ENCODE measurements around the gene MED15. TPM values are rescaled to one million over a fixed set of nuclear protein-coding genes. Genes with fewer than 3 reads are reported as not detected.
"Not testable (repeated sequence)": the region's sequence is repeated elsewhere in the genome, so short reads cannot be mapped to it uniquely, and the experiment has no call there.

Gene MED15
- polyA plus RNA-seq, 4 donors = 49.4 to 106 (median 76.6) TPM

DNA sequence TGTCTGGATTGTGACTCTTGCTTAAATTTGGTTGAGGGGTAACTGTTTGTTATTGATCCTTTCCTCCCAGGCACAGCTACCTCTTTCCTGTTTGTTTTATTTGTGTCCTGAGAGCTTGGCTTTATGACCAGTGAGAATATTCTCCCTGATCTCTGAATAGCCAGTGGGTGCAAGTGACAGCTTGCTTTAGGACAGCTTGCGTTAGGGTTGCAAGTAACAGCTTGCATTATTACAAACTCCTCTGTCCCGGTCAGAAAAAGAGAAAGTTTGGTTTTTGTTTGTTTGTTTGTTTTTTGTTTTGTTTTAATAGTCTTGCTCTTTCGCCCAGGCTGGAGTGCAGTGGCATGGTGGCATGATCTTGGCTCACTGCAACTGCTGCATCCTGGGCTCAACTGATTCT is 8.5 kb upstream of the MED15 start:
- H3K27ac ChIP-seq (ENCODE audit: low read depth in 1 of 3, low read length in 2 of 3) = no peak overlapping the region
- H3K4me3 ChIP-seq (ENCODE audit: low read depth in 1 of 3, low read length in 3 of 3) = no peak overlapping the region
- DNase-seq = no peak
- FAIRE-seq = no peak
- H3K4me1 ChIP-seq (ENCODE audit: control insufficient read depth in 3 of 3, insufficient read depth in 2 of 3, low read depth in 1 of 3, low read length in 2 of 3) = peaks cover 2 to 8% (median 7%) of the 10 kb centered on the region in 3 donors
- no peaks in the 10 kb centered on the region for H3K27me3 ChIP-seq (ENCODE audit: control insufficient read depth in 3 of 3, insufficient read depth in 3 of 3, low read length in 3 of 3)
- peaks cover 0 to 27% (median 4%) of the 10 kb centered on the region in 3 donors for H3K36me3 ChIP-seq (ENCODE audit: control insufficient read depth in 3 of 3, insufficient read depth in 2 of 3, low read depth in 1 of 3, low read length in 3 of 3)
- H3K9me3 ChIP-seq (ENCODE audit: control insufficient read depth in 2 of 2, insufficient read depth in 1 of 2, low read depth in 1 of 2, low read length in 1 of 2) = no peaks in the 10 kb centered on the region
- WGBS, 3 donors = 49 to 55% (median 52%) methylated on average over 3 of the region's 3 CpGs

DNA sequence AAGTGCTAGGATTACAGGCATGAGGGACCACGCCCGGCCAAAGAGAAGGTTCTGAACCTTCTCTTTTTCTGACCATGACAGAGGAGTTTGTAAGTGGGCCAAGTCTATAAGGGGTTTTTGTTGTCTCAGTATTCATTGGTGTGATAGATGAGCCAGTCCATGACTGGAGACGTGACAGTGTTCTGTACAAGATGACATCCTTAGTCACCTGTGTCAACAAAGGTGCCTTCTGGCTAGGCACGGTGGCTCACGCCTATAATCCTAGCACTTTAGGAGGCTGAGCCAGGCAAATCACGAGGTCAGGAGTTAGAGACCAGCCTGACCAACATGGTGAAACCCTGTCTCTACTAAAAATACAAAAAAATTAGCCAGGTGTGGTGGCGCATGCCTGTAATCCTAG is 7.6 kb upstream of the MED15 start:
- DNase-seq = peak in 1 of 2 donors; percentile 19
- peaks cover 2 to 10% (median 7%) of the 10 kb centered on the region in 3 donors for H3K4me1 ChIP-seq (ENCODE audit: control insufficient read depth in 3 of 3, insufficient read depth in 2 of 3, low read depth in 1 of 3, low read length in 2 of 3)

DNA sequence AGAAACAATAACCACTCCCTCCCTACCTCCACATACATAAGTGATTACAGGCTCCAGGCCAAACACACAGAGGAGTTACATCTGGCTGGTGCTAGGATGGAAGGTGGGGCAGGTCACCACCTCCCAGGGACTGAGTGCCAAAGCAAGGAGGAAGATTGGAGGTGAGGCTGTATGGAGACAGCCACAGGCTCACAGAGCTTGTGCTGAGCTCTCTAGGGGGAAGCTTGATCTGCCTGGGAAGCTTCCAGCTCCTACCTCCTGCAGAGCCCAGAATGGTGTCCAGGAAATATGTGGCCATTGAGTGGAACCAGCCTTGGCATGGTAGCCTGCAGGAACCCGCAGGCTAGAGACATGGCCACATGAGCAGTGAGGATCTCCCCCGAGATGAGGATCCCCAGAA is 3.6 kb upstream of the MED15 start:
- WGBS, 3 donors = 75 to 95% (median 85%) methylated on average over 2 of the region's 2 CpGs
- Histone ChIP-seq H3K9me3 (ENCODE audit: control insufficient read depth in 2 of 2, insufficient read depth in 1 of 2, low read depth in 1 of 2, low read length in 1 of 2) (no peaks in the 10 kb centered on the region), H3K27ac (ENCODE audit: low read depth in 1 of 3, low read length in 2 of 3) (peak overlapping the region in 2 of 3 donors; percentile 29 to 53), H3K36me3 (ENCODE audit: control insufficient read depth in 3 of 3, insufficient read depth in 2 of 3, low read depth in 1 of 3, low read length in 3 of 3) (peaks cover 0 to 24% (median 4%) of the 10 kb centered on the region in 3 donors), H3K4me1 (ENCODE audit: control insufficient read depth in 3 of 3, insufficient read depth in 2 of 3, low read depth in 1 of 3, low read length in 2 of 3) (peaks cover 0 to 15% (median 8%) of the 10 kb centered on the region in 3 donors), H3K4me3 (ENCODE audit: low read depth in 1 of 3, low read length in 3 of 3) (no peak overlapping the region), H3K27me3 (ENCODE audit: control insufficient read depth in 3 of 3, insufficient read depth in 3 of 3, low read length in 3 of 3) (no peaks in the 10 kb centered on the region)
- no peak for FAIRE-seq
- peak in 1 of 2 donors; percentile 85 for DNase-seq

More for the DNA sequence above, 7.6 kb upstream of the MED15 start:
- Histone ChIP-seq H3K4me3 (ENCODE audit: low read depth in 1 of 3, low read length in 3 of 3) (no peak overlapping the region), H3K9me3 (ENCODE audit: control insufficient read depth in 2 of 2, insufficient read depth in 1 of 2, low read depth in 1 of 2, low read length in 1 of 2) (no peaks in the 10 kb centered on the region), H3K27me3 (ENCODE audit: control insufficient read depth in 3 of 3, insufficient read depth in 3 of 3, low read length in 3 of 3) (no peaks in the 10 kb centered on the region), H3K36me3 (ENCODE audit: control insufficient read depth in 3 of 3, insufficient read depth in 2 of 3, low read depth in 1 of 3, low read length in 3 of 3) (peaks cover 0 to 29% (median 4%) of the 10 kb centered on the region in 3 donors), H3K27ac (ENCODE audit: low read depth in 1 of 3, low read length in 2 of 3) (no peak overlapping the region)
- FAIRE-seq = no peak
- WGBS, 3 donors = 62 to 83% (median 79%) methylated on average over 7 of the region's 7 CpGs

DNA sequence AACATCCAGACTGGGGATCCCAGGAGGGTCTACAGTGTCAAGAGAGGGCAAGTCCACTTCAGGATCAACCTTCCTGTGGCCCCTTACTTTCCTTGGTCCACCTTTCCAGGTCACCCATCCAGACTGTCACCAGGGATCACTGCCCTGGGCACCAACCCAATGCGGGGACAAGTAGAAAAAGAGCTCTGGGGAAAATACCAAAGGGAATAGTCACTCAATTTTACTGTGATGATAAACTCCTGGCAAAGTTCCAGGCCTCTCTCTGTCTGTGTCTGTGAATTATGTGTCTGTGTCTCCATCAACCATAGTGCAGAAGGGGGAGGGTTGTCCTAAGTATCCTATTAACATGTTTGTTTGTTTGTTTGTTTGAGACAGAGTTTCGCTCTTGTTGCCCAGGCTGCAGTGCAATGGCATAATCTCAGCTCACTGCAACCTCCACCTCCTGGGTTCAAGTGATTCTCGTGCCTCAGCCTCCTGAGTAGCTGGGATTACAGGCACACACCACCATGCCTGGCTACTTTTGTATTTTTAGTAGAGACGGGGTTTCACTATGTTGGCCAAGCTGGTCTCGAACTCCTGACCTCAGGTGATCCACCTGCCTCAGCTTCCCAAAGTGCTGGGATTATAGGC is 3.0 kb upstream of the MED15 start:
- H3K27me3 ChIP-seq (ENCODE audit: control insufficient read depth in 3 of 3, insufficient read depth in 3 of 3, low read length in 3 of 3); H3K9me3 ChIP-seq (ENCODE audit: control insufficient read depth in 2 of 2, insufficient read depth in 1 of 2, low read depth in 1 of 2, low read length in 1 of 2); FAIRE-seq; H3K4me3 ChIP-seq (ENCODE audit: low read depth in 1 of 3, low read length in 3 of 3): not testable (repeated sequence)
- peak overlapping the region in 2 of 3 donors; percentile 29 to 53 for H3K27ac ChIP-seq (ENCODE audit: low read depth in 1 of 3, low read length in 2 of 3)
- peak; percentile 73 to 80 for DNase-seq
- H3K36me3 ChIP-seq (ENCODE audit: control insufficient read depth in 3 of 3, insufficient read depth in 2 of 3, low read depth in 1 of 3, low read length in 3 of 3) = peaks cover 0 to 23% (median 4%) of the 10 kb centered on the region in 3 donors
- peaks cover 0 to 21% (median 8%) of the 10 kb centered on the region in 3 donors for H3K4me1 ChIP-seq (ENCODE audit: control insufficient read depth in 3 of 3, insufficient read depth in 2 of 3, low read depth in 1 of 3, low read length in 2 of 3)
- WGBS, 3 donors = 72 to 81% (median 75%) methylated on average over 5 of the region's 5 CpGs

DNA sequence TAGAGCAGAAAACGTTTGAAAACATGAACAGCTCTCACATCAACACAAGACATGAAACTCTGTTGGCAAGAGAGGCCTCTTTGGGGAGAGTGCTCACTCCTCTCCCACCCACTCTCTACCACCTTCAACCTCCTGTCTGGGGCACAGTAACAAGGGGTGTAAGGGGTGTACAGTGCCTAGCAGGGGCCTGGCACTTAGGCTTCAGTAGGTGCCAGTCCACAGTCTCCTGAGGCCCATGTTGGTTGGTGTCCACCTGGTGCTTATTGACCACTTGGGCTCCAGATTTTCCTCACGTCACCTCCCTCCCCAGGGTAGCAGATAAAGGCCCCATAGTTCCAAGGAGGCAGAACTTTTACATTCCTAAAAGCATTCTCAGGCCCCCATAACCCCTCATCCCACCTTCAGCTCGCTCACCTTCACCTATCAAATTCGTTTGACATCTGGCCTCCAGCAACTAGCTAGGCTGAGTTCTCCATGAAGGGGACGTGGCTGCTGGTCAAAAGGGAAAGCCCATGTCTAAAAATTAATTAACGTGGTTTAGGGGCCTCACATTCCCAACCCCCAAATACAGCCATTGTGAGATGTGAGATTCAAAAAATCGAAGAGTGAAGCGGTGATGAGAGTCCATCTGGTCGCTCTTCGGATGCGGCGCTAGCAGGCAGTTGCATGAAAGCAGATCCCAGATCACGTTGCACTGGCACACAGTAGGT is 712 bp upstream of the MED15 start:
- Histone ChIP-seq H3K27me3 (ENCODE audit: control insufficient read depth in 3 of 3, insufficient read depth in 3 of 3, low read length in 3 of 3) (no peaks in the 10 kb centered on the region), H3K4me3 (ENCODE audit: low read depth in 1 of 3, low read length in 3 of 3) (peak overlapping the region in 1 of 3 donors; percentile 92), H3K4me1 (ENCODE audit: control insufficient read depth in 3 of 3, insufficient read depth in 2 of 3, low read depth in 1 of 3, low read length in 2 of 3) (peaks cover 7 to 41% (median 7%) of the 10 kb centered on the region in 3 donors), H3K27ac (ENCODE audit: low read depth in 1 of 3, low read length in 2 of 3) (peak overlapping the region in 1 of 3 donors; percentile 99), H3K9me3 (ENCODE audit: control insufficient read depth in 2 of 2, insufficient read depth in 1 of 2, low read depth in 1 of 2, low read length in 1 of 2) (no peaks in the 10 kb centered on the region), H3K36me3 (ENCODE audit: control insufficient read depth in 3 of 3, insufficient read depth in 2 of 3, low read depth in 1 of 3, low read length in 3 of 3) (peaks cover 0 to 11% (median 0%) of the 10 kb centered on the region in 3 donors)
- FAIRE-seq = no peak
- no peak for DNase-seq
- 73 to 74% (median 73%) methylated on average over 13 of the region's 13 CpGs for WGBS, 3 donors

DNA sequence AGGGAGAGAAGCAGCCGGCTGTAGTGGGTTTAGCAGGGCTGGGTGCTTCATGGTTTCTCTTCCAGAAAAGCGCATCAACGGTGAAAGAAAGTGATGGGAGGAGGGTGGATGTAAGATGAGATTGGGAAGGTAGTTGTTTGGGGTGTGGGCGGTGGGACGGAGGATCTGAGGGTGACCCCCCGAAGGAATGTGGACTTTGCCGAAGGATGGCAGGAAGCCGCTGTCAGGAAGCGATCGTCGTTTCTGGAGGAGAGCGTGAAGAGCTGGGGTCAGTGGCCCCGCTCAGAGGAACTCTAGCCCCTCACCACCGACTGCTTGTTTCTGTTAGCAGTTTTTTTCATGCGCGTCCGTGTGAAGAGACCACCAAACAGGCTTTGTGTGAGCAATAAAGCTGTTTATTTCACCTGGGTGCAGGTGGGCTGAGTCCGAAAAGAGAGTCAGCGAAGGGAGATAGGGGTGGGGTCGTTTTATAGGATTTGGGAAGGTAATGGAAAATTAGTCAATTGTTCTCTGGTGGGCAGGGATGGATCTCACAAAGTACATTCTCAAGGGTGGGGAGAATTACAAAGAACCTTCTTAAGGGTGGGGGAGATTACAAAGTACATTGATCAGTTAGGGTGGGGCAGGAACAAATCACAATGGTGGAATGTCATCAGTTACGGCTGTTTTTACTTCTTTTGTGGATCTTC is 801 bp downstream of the MED15 start:
- not testable (repeated sequence) for FAIRE-seq; H3K27me3 ChIP-seq (ENCODE audit: control insufficient read depth in 3 of 3, insufficient read depth in 3 of 3, low read length in 3 of 3); H3K9me3 ChIP-seq (ENCODE audit: control insufficient read depth in 2 of 2, insufficient read depth in 1 of 2, low read depth in 1 of 2, low read length in 1 of 2)
- Histone ChIP-seq H3K4me3 (ENCODE audit: low read depth in 1 of 3, low read length in 3 of 3) (peak overlapping the region; percentile 72 to 95 (median 92)), H3K4me1 (ENCODE audit: control insufficient read depth in 3 of 3, insufficient read depth in 2 of 3, low read depth in 1 of 3, low read length in 2 of 3) (peaks cover 7 to 41% (median 8%) of the 10 kb centered on the region in 3 donors), H3K36me3 (ENCODE audit: control insufficient read depth in 3 of 3, insufficient read depth in 2 of 3, low read depth in 1 of 3, low read length in 3 of 3) (peaks cover 0 to 11% (median 0%) of the 10 kb centered on the region in 3 donors), H3K27ac (ENCODE audit: low read depth in 1 of 3, low read length in 2 of 3) (peak overlapping the region; percentile 87 to 99 (median 88))
- DNase-seq = peak in 1 of 2 donors; percentile 79
- WGBS, 3 donors = 1 to 2% (median 2%) methylated on average over 21 of the region's 21 CpGs

DNA sequence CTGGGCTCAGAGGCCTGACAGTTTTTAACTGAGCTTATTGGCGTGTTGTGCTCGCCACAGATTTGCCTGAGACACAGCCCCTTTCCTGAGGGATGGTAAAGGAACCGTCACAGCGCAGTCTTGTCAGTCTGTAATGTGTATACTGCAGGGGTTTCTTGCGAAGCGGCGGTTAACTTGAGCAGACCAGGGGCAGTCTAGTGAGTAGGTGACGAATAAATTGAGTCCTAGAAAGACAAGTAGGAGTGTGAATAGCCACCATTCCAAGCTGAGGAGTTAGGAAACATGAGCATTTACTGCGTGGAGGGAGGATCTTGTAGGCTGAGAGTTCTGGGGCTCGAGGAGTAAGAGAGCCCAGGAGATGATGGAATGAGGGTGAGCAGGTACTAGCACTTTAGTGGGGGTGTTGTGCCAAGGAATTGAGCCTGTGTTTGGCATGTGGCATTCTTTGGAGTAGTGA is 1.4 kb downstream of the MED15 start:
- WGBS, 3 donors = 11 to 30% (median 18%) methylated on average over 10 of the region's 10 CpGs
- no peak for FAIRE-seq
- peaks cover 7 to 39% (median 10%) of the 10 kb centered on the region in 3 donors for H3K4me1 ChIP-seq (ENCODE audit: control insufficient read depth in 3 of 3, insufficient read depth in 2 of 3, low read depth in 1 of 3, low read length in 2 of 3)

More for the DNA sequence above, 1.4 kb downstream of the MED15 start:
- Histone ChIP-seq H3K27ac (ENCODE audit: low read depth in 1 of 3, low read length in 2 of 3) (peak overlapping the region; percentile 84 to 98 (median 88)), H3K27me3 (ENCODE audit: control insufficient read depth in 3 of 3, insufficient read depth in 3 of 3, low read length in 3 of 3) (no peaks in the 10 kb centered on the region), H3K36me3 (ENCODE audit: control insufficient read depth in 3 of 3, insufficient read depth in 2 of 3, low read depth in 1 of 3, low read length in 3 of 3) (peaks cover 0 to 11% (median 2%) of the 10 kb centered on the region in 3 donors), H3K4me3 (ENCODE audit: low read depth in 1 of 3, low read length in 3 of 3) (peak overlapping the region in 2 of 3 donors; percentile 48 to 92), H3K9me3 (ENCODE audit: control insufficient read depth in 2 of 2, insufficient read depth in 1 of 2, low read depth in 1 of 2, low read length in 1 of 2) (no peaks in the 10 kb centered on the region)
- DNase-seq = peak; percentile 32 to 39
